HL-60 (cell line): Measurements from ENCODE around the gene NBAS.

Experiments
- CTCF ChIP-seq: IDR thresholded peaks from one replicate; pipeline ENCODE4 v1.5.1; 2011; ENCODE audit warnings: low read length, control low read depth, inconsistent platforms; ENCODE audit not compliant: insufficient read depth
- GABPA ChIP-seq: IDR thresholded peaks from 2 replicates; pipeline ENCODE4 v1.6.1; 2012; ENCODE audit warnings: low read depth
- REST ChIP-seq: IDR thresholded peaks from 2 replicates; pipeline ENCODE4 v1.6.1; 2012; ENCODE audit warnings: low read depth; ENCODE audit not compliant: insufficient replicate concordance

DNA sequence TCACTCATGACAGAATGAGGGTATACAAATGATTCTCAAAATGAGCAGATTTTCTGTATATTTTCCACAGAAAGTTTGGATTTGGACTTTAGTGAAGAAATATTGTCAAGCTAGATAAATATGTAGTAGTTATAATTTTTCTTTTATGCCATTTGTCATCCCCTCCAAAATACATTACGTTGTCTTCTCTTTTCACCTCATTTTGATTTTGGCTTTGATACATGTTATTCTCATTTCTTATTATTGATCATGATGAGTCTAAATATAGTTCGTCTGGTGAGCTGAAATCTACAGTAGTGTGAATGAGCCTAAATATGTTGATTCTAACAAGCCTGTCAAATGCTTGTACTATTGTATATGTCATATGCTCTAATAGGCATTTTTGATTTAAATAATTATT is 42.8 kb upstream of the NBAS start:
- TF ChIP-seq REST (no peak), CTCF (no peak), GABPA (no peak)
